AML-193 (cell line): Measurements from ENCODE around the gene BTN1A1.
A peak's percentile ranks its signal among the peaks of the same experiment; 100 is the strongest.

Experiments used
- DNase-seq, 2 experiments: peaks; one replicate each; lab custom pipeline; 2025; lab: John Stamatoyannopoulos, UW

Gene BTN1A1

GRCh38 chr6:26475823-26476729 is 24.0 kb upstream of the BTN1A1 start:
- DNase-seq, result no peak

- DNase-seq, result peak; percentile 69 to 82
These were observed 23.2 kb upstream of the BTN1A1 start for GRCh38 chr6:26476896-26477295.

GRCh38 chr6:26477426-26477825 is 22.7 kb upstream of the BTN1A1 start:
- no peak for DNase-seq

- DNase-seq, result no peak
These were observed 21.8 kb upstream of the BTN1A1 start for GRCh38 chr6:26478100-26478984.

GRCh38 chr6:26478985-26479278 is 21.2 kb upstream of the BTN1A1 start:
- peak; percentile 8 to 12 for DNase-seq

- no peak for DNase-seq
These were observed 17.8 kb upstream of the BTN1A1 start for GRCh38 chr6:26482338-26482737.

- no peak for DNase-seq
These were observed 16.4 kb upstream of the BTN1A1 start for GRCh38 chr6:26483727-26484126.

GRCh38 chr6:26484161-26484560 is 15.9 kb upstream of the BTN1A1 start:
- DNase-seq, result no peak

GRCh38 chr6:26485112-26485780 is 14.9 kb upstream of the BTN1A1 start:
- no peak for DNase-seq

- no peak for DNase-seq
These were observed 13.7 kb upstream of the BTN1A1 start for GRCh38 chr6:26486358-26486757.

- no peak for DNase-seq
These were observed 12.6 kb upstream of the BTN1A1 start for GRCh38 chr6:26487466-26487865.

GRCh38 chr6:26489996-26490964 is 9.8 kb upstream of the BTN1A1 start:
- no peak for DNase-seq

- DNase-seq, result no peak
These were observed 8.5 kb upstream of the BTN1A1 start for GRCh38 chr6:26491604-26492003.

GRCh38 chr6:26493258-26493657 is 6.8 kb upstream of the BTN1A1 start:
- peak; percentile 35 to 41 for DNase-seq

- DNase-seq, result no peak
These were observed 6.0 kb upstream of the BTN1A1 start for GRCh38 chr6:26494117-26494516.

GRCh38 chr6:26495281-26495680 is 4.8 kb upstream of the BTN1A1 start:
- no peak for DNase-seq

- DNase-seq, result no peak
These were observed 2.5 kb upstream of the BTN1A1 start for GRCh38 chr6:26497610-26498009.

GRCh38 chr6:26501482-26501986 is 1.4 kb downstream of the BTN1A1 start:
- DNase-seq, result no peak

- no peak for DNase-seq
These were observed 2.1 kb downstream of the BTN1A1 start for GRCh38 chr6:26502165-26502564.

GRCh38 chr6:26502626-26503025 is 2.5 kb downstream of the BTN1A1 start:
- DNase-seq, result no peak

- no peak for DNase-seq
These were observed 7.6 kb downstream of the BTN1A1 start for GRCh38 chr6:26507658-26508057.
